Measurements from ENCODE around the gene PEAK1. TPM values are rescaled to one million over a fixed set of nuclear protein-coding genes. Genes with fewer than 3 reads are reported as not detected.
A peak's percentile ranks its signal among the peaks of the same experiment; 100 is the strongest.

Gene PEAK1
- total and polyA plus RNA-seq, 10 of the 15 experiments (the other 5 are each of a cell fraction or from before 2014, with no cell fraction given): 0.62 to 24.2 (median 11.2) TPM

DNA sequence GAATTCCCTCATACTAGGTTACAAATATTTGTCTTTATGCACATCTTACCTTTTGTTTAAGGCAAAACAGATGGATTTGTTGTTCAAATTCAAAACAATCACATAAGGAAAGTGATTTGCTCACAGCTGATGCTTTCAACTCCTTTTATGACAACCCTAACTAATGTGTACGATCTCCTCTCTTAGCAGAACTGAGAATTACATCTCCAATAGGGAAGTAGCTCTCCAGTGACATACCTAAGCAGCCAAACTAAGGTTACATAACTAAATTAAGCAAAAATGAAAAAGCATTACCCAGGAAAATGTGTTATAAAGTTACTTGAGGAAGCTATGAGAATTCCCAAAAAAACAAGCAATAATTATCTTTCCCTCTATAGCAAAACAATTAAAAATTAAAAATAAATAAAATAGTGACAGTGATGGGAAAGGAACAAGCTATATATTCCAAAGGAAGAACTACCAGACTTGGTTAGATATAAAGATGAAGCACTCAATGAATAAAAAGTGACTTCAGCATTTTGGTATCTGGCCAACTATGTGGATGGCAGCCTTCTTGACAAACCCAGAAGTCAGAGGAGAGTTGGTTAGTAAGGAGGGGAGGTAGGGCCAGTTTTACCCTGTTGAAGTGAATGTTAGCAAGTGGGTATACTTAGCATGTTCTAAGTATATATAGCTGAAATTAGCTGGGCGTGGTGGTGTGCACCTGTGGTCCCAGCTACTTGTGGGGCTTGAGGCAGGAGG lies 32.4 kb downstream of the PEAK1 start:
- DNase-seq (ENCODE audit: low read depth, low spot score): no peak
- H2AFZ ChIP-seq (ENCODE audit: control insufficient read depth, low read depth, low read length): no peak overlapping the region
- no peak overlapping the region for H3K9ac ChIP-seq (ENCODE audit: control insufficient read depth, insufficient read depth, low read length)
- H4K20me1 ChIP-seq (ENCODE audit: control insufficient read depth, insufficient read depth): no peaks in the 10 kb centered on the region
- ChIA-PET SMC1A (ENCODE audit: uncharacterized antibody, unreplicated experiment) (interaction anchor here (0.9 to 1.6 kb wide), 7 partner anchors 9 to 71 kb away, joined by 3 to 5 read pairs (median 3); no protein-coding TSS in a partner anchor), RAD21 (ENCODE audit: unreplicated experiment) (interaction anchor here (1.0 to 1.1 kb wide), 3 partner anchors 22 to 197 kb away, joined by 3 to 4 read pairs (median 3); no protein-coding TSS in a partner anchor), CTCF (interaction anchor here (0.7 to 1.3 kb wide), 4 partner anchors 14 to 854 kb away, joined by 3 to 5 read pairs (median 4); no protein-coding TSS in a partner anchor), POLR2A (interaction anchor here (1.4 kb wide), 1 partner anchor 31 kb away, joined by 3 read pairs; no protein-coding TSS in a partner anchor)
- H3K9me3 ChIP-seq (replicated peaks; ENCODE audit: control insufficient read depth, insufficient read depth, low read length): no peaks in the 10 kb centered on the region
- WGBS (ENCODE audit: insufficient coverage, insufficient replicate concordance, low lambda C conversion rate, missing lambda C conversion rate): 44% methylated on average over 2 of the region's 2 CpGs
- in situ Hi-C loops (cut with MboI) (no loop called here), intact Hi-C loops (cut with micrococcal nuclease; ENCODE audit: unreplicated experiment) (no loop called here)
- H3K4me1 ChIP-seq (ENCODE audit: control insufficient read depth, insufficient read depth, low read length): peaks cover 13% of the 10 kb centered on the region
- no peak overlapping the region for H3K4me3 ChIP-seq
- H3K4me2 ChIP-seq (ENCODE audit: control insufficient read depth, insufficient read depth): no peak overlapping the region
- H3K27ac ChIP-seq (ENCODE audit: control insufficient read depth, insufficient read depth): no peak overlapping the region
- H3K79me2 ChIP-seq (ENCODE audit: control insufficient read depth, insufficient read depth, low read length): no peaks in the 10 kb centered on the region; the same call in 1 of the 2 replicates
- no peaks in the 10 kb centered on the region for H3K27me3 ChIP-seq (replicated peaks in 1 of 2; ENCODE audit: control insufficient read depth in 2 of 2, insufficient read depth in 2 of 2, low read length in 1 of 2)
- no peak for FAIRE-seq
- no peaks in the 10 kb centered on the region for H3K36me3 ChIP-seq (ENCODE audit: control insufficient read depth in 2 of 2, insufficient read depth in 2 of 2, low read length in 1 of 2)
- peak; percentile 67 for ATAC-seq
- no TSS peak for BruUV-seq (replicated peaks)
- TF ChIP-seq E4F1 (IDR thresholded peaks at IDR 0.05; ENCODE audit: borderline replicate concordance, partially characterized antibody): no peak
- no peak for TF ChIP-seq ZNF24 (IDR thresholded peaks at IDR 0.05)
- no peak for TF ChIP-seq HDAC2 (IDR thresholded peaks at IDR 0.05)
- TF ChIP-seq BMI1 (IDR thresholded peaks at IDR 0.05; ENCODE audit: borderline replicate concordance): no peak
- TF ChIP-seq MEF2B (IDR thresholded peaks at IDR 0.05; ENCODE audit: partially characterized antibody, poor library complexity, severe bottlenecking): no peak
- no peak for TF ChIP-seq HDGF (IDR thresholded peaks at IDR 0.05)
- TF ChIP-seq CBX5 (IDR thresholded peaks at IDR 0.05; ENCODE audit: low read depth): no peak
- no peak for TF ChIP-seq CBX3 (IDR thresholded peaks at IDR 0.05; ENCODE audit: borderline replicate concordance, low read depth)
- TF ChIP-seq BRCA1 (IDR thresholded peaks at IDR 0.05; ENCODE audit: low read depth, low read length): no peak
- no peak for TF ChIP-seq SMC3 (IDR thresholded peaks at IDR 0.05; ENCODE audit: borderline replicate concordance, low read length)
- TF ChIP-seq, protein P1, sequence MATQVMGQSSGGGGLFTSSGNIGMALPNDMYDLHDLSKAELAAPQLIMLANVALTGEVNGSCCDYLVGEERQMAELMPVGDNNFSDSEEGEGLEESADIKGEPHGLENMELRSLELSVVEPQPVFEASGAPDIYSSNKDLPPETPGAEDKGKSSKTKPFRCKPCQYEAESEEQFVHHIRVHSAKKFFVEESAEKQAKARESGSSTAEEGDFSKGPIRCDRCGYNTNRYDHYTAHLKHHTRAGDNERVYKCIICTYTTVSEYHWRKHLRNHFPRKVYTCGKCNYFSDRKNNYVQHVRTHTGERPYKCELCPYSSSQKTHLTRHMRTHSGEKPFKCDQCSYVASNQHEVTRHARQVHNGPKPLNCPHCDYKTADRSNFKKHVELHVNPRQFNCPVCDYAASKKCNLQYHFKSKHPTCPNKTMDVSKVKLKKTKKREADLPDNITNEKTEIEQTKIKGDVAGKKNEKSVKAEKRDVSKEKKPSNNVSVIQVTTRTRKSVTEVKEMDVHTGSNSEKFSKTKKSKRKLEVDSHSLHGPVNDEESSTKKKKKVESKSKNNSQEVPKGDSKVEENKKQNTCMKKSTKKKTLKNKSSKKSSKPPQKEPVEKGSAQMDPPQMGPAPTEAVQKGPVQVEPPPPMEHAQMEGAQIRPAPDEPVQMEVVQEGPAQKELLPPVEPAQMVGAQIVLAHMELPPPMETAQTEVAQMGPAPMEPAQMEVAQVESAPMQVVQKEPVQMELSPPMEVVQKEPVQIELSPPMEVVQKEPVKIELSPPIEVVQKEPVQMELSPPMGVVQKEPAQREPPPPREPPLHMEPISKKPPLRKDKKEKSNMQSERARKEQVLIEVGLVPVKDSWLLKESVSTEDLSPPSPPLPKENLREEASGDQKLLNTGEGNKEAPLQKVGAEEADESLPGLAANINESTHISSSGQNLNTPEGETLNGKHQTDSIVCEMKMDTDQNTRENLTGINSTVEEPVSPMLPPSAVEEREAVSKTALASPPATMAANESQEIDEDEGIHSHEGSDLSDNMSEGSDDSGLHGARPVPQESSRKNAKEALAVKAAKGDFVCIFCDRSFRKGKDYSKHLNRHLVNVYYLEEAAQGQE (IDR thresholded peaks at IDR 0.05; ENCODE audit: low read depth, low read length): no peak
- TF ChIP-seq TBL1XR1 (IDR thresholded peaks at IDR 0.05; ENCODE audit: low read depth, low read length): no peak
- no peak for TF ChIP-seq JUNB (IDR thresholded peaks at IDR 0.05)
- TF ChIP-seq ZZZ3 (IDR thresholded peaks at IDR 0.05; ENCODE audit: control insufficient read depth, insufficient read length, low read depth): no peak

Data from GM12878 (cell line).